Upper lobe of left lung (tissue), 4 donors: ENCODE data around the gene GPA33.

Experiments used
- EP300 ChIP-seq, 4 donors: sonication (generic); formaldehyde crosslinking; IDR thresholded peaks; one replicate each; pipeline ENCODE4 v1.5.1; 2017; ENCODE audit warnings: antibody characterized with exemption in 4 of 4, control low read depth in 2 of 4
- POLR2A ChIP-seq, 4 donors: fragments of 450-650 bp; IDR thresholded peaks; one replicate each; pipeline ENCODE4 v1.5.1; 2016 to 2017; ENCODE audit warnings: antibody characterized with exemption in 4 of 4, mild to moderate bottlenecking in 2 of 4
- POLR2AphosphoS5 ChIP-seq, 2 donors: sonication (generic); formaldehyde crosslinking; IDR thresholded peaks; one replicate each; pipeline ENCODE4 v1.5.1; 2017; ENCODE audit warnings: antibody characterized with exemption in 2 of 2
- TF ChIP-seq, protein P1 (sequence below), 6 experiments: fragments of 450-650 bp in 4 of 6; fragments of 200-600 bp in 2 of 6; sonication (generic) in 2 of 6; IDR thresholded peaks; one replicate each; pipeline ENCODE4 v1.5.1; 2016 to 2019; ENCODE audit warnings: antibody characterized with exemption in 6 of 6

DNA sequence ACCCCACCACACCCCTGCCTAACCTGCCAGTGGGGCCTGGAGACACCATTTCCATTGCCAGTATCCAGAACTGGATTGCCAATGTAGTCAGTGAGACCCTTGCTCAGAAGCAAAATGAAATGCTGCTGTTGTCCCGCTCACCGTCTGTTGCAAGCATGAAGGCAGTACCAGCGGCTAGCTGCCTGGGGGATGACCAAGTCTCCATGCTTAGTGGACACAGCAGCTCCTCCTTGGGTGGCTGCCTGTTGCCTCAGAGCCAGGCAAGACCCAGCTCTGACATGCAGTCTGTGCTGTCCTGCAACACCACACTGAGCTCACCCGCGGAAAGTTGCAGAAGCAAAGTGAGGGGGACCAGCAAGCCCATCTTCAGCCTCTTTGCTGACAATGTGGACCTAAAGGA is 37.1 kb upstream of the GPA33 start:
- TF ChIP-seq POLR2A (IDR thresholded peaks at IDR 0.05) (no peak), POLR2AphosphoS5 (IDR thresholded peaks at IDR 0.05) (no peak), EP300 (IDR thresholded peaks at IDR 0.05) (no peak)
- TF ChIP-seq, protein P1, sequence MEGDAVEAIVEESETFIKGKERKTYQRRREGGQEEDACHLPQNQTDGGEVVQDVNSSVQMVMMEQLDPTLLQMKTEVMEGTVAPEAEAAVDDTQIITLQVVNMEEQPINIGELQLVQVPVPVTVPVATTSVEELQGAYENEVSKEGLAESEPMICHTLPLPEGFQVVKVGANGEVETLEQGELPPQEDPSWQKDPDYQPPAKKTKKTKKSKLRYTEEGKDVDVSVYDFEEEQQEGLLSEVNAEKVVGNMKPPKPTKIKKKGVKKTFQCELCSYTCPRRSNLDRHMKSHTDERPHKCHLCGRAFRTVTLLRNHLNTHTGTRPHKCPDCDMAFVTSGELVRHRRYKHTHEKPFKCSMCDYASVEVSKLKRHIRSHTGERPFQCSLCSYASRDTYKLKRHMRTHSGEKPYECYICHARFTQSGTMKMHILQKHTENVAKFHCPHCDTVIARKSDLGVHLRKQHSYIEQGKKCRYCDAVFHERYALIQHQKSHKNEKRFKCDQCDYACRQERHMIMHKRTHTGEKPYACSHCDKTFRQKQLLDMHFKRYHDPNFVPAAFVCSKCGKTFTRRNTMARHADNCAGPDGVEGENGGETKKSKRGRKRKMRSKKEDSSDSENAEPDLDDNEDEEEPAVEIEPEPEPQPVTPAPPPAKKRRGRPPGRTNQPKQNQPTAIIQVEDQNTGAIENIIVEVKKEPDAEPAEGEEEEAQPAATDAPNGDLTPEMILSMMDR (IDR thresholded peaks at IDR 0.05) = no peak
